OCI-LY1 (cell line): ENCODE data around the gene ARMC9.
A peak's percentile ranks its signal among the peaks of the same experiment; 100 is the strongest.

ENCODE experiments used
- H2AFZ ChIP-seq: fragments of 200-600 bp; sonication (generic), shearing (Covaris generic); 2 replicates; pipeline ENCODE4 v1.6.0; 2014; ENCODE audit warnings: antibody characterized with exemption, mild to moderate bottlenecking, low read length
- H3F3A ChIP-seq: fragments of 200-600 bp; sonication (generic), shearing (Covaris generic); 2 replicates; pipeline ENCODE4 v1.6.0; 2014; ENCODE audit warnings: mild to moderate bottlenecking, antibody characterized with exemption, low read length, moderate library complexity; ENCODE audit not compliant: insufficient read depth
- H3K27ac ChIP-seq: fragments of 200-600 bp; sonication (generic); 2 replicates; pipeline ENCODE4 v1.5.1; 2014; ENCODE audit warnings: low read length, mixed run types, mild to moderate bottlenecking, low read depth; ENCODE audit not compliant: poor library complexity, severe bottlenecking
- H3K27me3 ChIP-seq: fragments of 200-600 bp; sonication (generic); 2 replicates; pipeline ENCODE4 v1.6.0; 2014; ENCODE audit warnings: antibody characterized with exemption, mild to moderate bottlenecking, low read length, moderate library complexity; ENCODE audit not compliant: insufficient read depth
- H3K36me3 ChIP-seq: fragments of 200-600 bp; sonication (generic); 2 replicates; pipeline ENCODE4 v1.6.1; 2014; ENCODE audit warnings: mild to moderate bottlenecking, antibody characterized with exemption, low read length, moderate library complexity, mixed read lengths; ENCODE audit not compliant: insufficient read depth
- H3K4me1 ChIP-seq: fragments of 200-600 bp; sonication (generic); 2 replicates; pipeline ENCODE4 v1.5.1; 2014; ENCODE audit warnings: mild to moderate bottlenecking, low read length, moderate library complexity; ENCODE audit not compliant: insufficient read depth, severe bottlenecking
- H3K4me2 ChIP-seq: fragments of 200-600 bp; sonication (generic), shearing (Covaris generic); 2 replicates; pipeline ENCODE4 v1.6.1; 2014; ENCODE audit warnings: low read length
- H3K4me3 ChIP-seq: fragments of 200-600 bp; sonication (generic); 2 replicates; pipeline ENCODE4 v1.5.1; 2014; ENCODE audit warnings: low read length, low read depth, mild to moderate bottlenecking, mixed read lengths; ENCODE audit not compliant: poor library complexity, severe bottlenecking
- H3K79me2 ChIP-seq: fragments of 200-600 bp; shearing (Covaris generic); 2 replicates; pipeline ENCODE4 v1.6.1; 2016; ENCODE audit warnings: mixed run types, low read length, mixed read lengths; ENCODE audit not compliant: insufficient read depth
- H3K9ac ChIP-seq: fragments of 200-600 bp; sonication (generic), shearing (Covaris generic); 2 replicates; pipeline ENCODE4 v1.6.1; 2014; ENCODE audit warnings: mild to moderate bottlenecking, low read length, mixed read lengths
- H3K9me2 ChIP-seq: fragments of 200-600 bp; sonication (generic), shearing (Covaris generic); 2 replicates; pipeline ENCODE4 v1.6.1; 2014; ENCODE audit warnings: low read depth, mild to moderate bottlenecking, low read length, mixed read lengths
- H3K9me3 ChIP-seq: fragments of 200-600 bp; shearing (Covaris generic); 2 replicates; pipeline ENCODE4 v1.6.1; 2014; ENCODE audit warnings: low read length, mixed read lengths
- H4K20me1 ChIP-seq: fragments of 200-600 bp; sonication (generic), shearing (Covaris generic); 2 replicates; pipeline ENCODE4 v1.6.0; 2016; ENCODE audit warnings: mild to moderate bottlenecking, low read length; ENCODE audit not compliant: insufficient read depth
- CTCF ChIP-seq: fragments of 200-600 bp; sonication (generic), shearing (Covaris generic); IDR thresholded peaks from 2 replicates; pipeline ENCODE4 v1.5.1; 2017; ENCODE audit warnings: mild to moderate bottlenecking, antibody characterized with exemption, low read length, moderate library complexity, mixed read lengths
- EZH2 ChIP-seq: fragments of 200-600 bp; sonication (generic), shearing (Covaris generic); IDR thresholded peaks from 2 replicates; pipeline ENCODE4 v1.8.0; 2017; ENCODE audit warnings: borderline replicate concordance, mixed run types, mild to moderate bottlenecking, antibody characterized with exemption, low read length, moderate library complexity, mixed read lengths

The ARMC9 gene

GRCh38 chr2:231189571-231190495 is 8.6 kb upstream of the ARMC9 start:
- no peaks in the 10 kb centered on the region for H3K9me2 ChIP-seq
- no peaks in the 10 kb centered on the region for H3K4me1 ChIP-seq
- no peaks in the 10 kb centered on the region for H3K27me3 ChIP-seq
- no peaks in the 10 kb centered on the region for H3K36me3 ChIP-seq
- no peak overlapping the region for H3K27ac ChIP-seq
- TF ChIP-seq EZH2 (no peak), CTCF (no peak)
- H3K9me3 ChIP-seq, result no peaks in the 10 kb centered on the region
- no peak overlapping the region for H3K4me3 ChIP-seq
- no peak overlapping the region for H3K9ac ChIP-seq
- no peaks in the 10 kb centered on the region for H3F3A ChIP-seq
- no peaks in the 10 kb centered on the region for H4K20me1 ChIP-seq
- H3K4me2 ChIP-seq, result no peak overlapping the region
- no peaks in the 10 kb centered on the region for H3K79me2 ChIP-seq
- H2AFZ ChIP-seq, result no peak overlapping the region

- Histone ChIP-seq H3K27me3 (no peaks in the 10 kb centered on the region), H3K4me1 (no peaks in the 10 kb centered on the region), H3K9me3 (no peaks in the 10 kb centered on the region), H4K20me1 (no peaks in the 10 kb centered on the region), H3K9me2 (no peaks in the 10 kb centered on the region), H3K4me3 (no peak overlapping the region), H3K27ac (no peak overlapping the region), H3F3A (no peaks in the 10 kb centered on the region), H3K79me2 (no peaks in the 10 kb centered on the region), H3K36me3 (no peaks in the 10 kb centered on the region), H3K9ac (no peak overlapping the region), H3K4me2 (no peak overlapping the region), H2AFZ (no peak overlapping the region)
- TF ChIP-seq EZH2, result no peak
- no peak for TF ChIP-seq CTCF
Measured at GRCh38 chr2:231190531-231191197, 7.8 kb upstream of the ARMC9 start.

GRCh38 chr2:231191896-231192872 is 6.2 kb upstream of the ARMC9 start:
- Histone ChIP-seq H3K4me2 (no peak overlapping the region), H3K36me3 (no peaks in the 10 kb centered on the region; the same call in 1 of the 2 replicates), H3K9me2 (no peaks in the 10 kb centered on the region), H3K9ac (no peak overlapping the region), H3K27me3 (peaks cover 10% of the 10 kb centered on the region; the same call in 1 of the 2 replicates), H3F3A (no peaks in the 10 kb centered on the region), H2AFZ (no peak overlapping the region), H3K4me1 (no peaks in the 10 kb centered on the region), H4K20me1 (no peaks in the 10 kb centered on the region), H3K9me3 (peaks cover 5% of the 10 kb centered on the region; the same call in 1 of the 2 replicates), H3K27ac (no peak overlapping the region), H3K79me2 (no peaks in the 10 kb centered on the region), H3K4me3 (no peak overlapping the region)
- TF ChIP-seq EZH2 (no peak), CTCF (peak; percentile 56)
